ENCODE results near the gene FARS2.

Gene FARS2

DNA sequence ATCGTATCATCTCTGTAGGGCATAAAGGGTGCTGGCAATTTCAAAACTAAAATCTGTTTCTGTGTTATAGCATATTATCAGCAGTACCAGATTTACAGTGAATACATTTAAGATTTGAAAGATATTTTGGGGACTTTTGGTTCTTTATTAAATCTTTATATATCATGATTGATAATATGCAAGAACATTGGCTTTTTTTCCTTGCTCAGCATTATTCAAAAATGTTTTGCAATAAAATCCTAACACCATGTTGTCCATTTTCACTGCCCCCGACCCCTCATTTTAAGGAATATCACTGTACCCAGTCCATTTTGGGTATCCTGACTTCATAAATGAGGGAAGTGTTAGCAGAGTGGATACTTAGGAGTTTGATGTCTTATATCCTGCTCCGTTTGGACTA lies 16.3 kb downstream of the FARS2 start:
- no peak for TF ChIP-seq L3MBTL2 (conservative IDR thresholded peaks at IDR 0.05)
- no peak for TF ChIP-seq SUZ12 (IDR thresholded peaks at IDR 0.05)
- no peak for TF ChIP-seq HDGF (IDR thresholded peaks at IDR 0.05; ENCODE audit: borderline replicate concordance)
- no peak for TF ChIP-seq NFRKB (IDR thresholded peaks at IDR 0.05)
- TF ChIP-seq CTBP1 (IDR thresholded peaks at IDR 0.05; ENCODE audit: borderline replicate concordance) = no peak
- TF ChIP-seq ARNT (IDR thresholded peaks at IDR 0.05) = no peak
- TF ChIP-seq, protein P1, sequence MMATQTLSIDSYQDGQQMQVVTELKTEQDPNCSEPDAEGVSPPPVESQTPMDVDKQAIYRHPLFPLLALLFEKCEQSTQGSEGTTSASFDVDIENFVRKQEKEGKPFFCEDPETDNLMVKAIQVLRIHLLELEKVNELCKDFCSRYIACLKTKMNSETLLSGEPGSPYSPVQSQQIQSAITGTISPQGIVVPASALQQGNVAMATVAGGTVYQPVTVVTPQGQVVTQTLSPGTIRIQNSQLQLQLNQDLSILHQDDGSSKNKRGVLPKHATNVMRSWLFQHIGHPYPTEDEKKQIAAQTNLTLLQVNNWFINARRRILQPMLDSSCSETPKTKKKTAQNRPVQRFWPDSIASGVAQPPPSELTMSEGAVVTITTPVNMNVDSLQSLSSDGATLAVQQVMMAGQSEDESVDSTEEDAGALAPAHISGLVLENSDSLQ (IDR thresholded peaks at IDR 0.05) = no peak
- no peak for TF ChIP-seq SP1 (IDR thresholded peaks at IDR 0.05)
- ChIA-PET POLR2A (no interaction called here), CTCF (no interaction called here)
- no peak for DNase-seq (ENCODE audit: extremely low spot score)

DNA sequence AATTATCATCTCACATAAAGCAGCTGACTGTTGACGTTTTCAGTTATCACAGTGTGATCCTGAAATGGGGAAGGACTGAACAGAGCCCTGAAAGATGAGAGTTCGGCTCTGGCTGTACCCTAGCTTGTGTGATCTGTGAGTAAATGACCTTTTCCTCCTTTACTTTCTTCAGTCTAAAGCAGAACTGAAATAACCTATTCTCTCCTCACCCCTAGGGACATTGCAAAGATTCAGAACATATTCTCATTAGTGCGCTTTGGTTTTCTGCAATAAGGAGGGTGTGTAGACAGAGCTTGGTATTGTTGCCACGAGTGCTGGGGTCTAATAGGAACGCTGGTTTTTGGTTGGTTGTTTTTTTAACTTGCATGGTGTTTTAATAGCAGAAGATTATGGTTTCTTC lies 16.7 kb downstream of the FARS2 start:
- ChIA-PET POLR2A (no interaction called here), CTCF (no interaction called here)
- DNase-seq (ENCODE audit: extremely low spot score) = no peak
- TF ChIP-seq TARDBP (IDR thresholded peaks at IDR 0.05) (no peak), FOXK2 (IDR thresholded peaks at IDR 0.05) (no peak), BHLHE40 (IDR thresholded peaks at IDR 0.05; ENCODE audit: borderline replicate concordance) (no peak), NFRKB (IDR thresholded peaks at IDR 0.05) (no peak), L3MBTL2 (conservative IDR thresholded peaks at IDR 0.05) (no peak), FOXM1 (IDR thresholded peaks at IDR 0.05; ENCODE audit: borderline replicate concordance) (no peak), SUZ12 (IDR thresholded peaks at IDR 0.05) (no peak), CTBP1 (IDR thresholded peaks at IDR 0.05; ENCODE audit: borderline replicate concordance) (no peak), FOXA1 (IDR thresholded peaks at IDR 0.05) (no peak), ZNF384 (IDR thresholded peaks at IDR 0.05) (no peak), SP1 (IDR thresholded peaks at IDR 0.05) (no peak)
- TF ChIP-seq, protein P1 (IDR thresholded peaks at IDR 0.05) = no peak

DNA sequence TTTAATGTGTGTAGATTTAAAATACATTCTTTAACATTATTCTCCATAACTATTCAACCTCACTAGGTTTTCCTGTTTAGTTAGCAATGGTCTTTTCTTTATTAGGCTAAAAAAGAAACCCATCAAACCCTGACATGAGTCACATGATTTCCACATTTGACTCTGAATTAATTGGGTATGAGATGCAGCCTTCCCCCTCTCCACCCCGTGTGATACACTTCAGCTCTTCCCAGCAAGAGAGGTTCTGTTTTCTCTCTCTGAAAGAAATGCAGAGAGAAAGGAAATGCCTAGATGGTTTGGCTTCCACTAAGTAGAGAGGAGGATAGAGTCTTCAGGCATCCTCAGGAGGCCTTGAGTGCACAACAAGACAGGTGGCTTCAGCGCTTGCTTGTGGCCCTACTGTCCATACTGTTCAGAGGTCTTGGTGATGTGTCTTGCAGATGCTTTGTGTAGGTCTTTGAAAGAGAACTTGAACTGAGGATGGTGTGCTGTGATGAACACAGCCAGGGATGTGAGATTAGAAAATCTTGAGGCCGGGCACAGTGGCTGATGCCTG lies 17.3 kb downstream of the FARS2 start:
- POLR2A ChIA-PET = no interaction called here
- CTCF ChIA-PET = no interaction called here
- TF ChIP-seq, protein P1 (IDR thresholded peaks at IDR 0.05) = no peak
- TF ChIP-seq TARDBP (IDR thresholded peaks at IDR 0.05) (no peak), ZNF384 (IDR thresholded peaks at IDR 0.05) (no peak), ELF4 (IDR thresholded peaks at IDR 0.05) (no peak)
- DNase-seq (ENCODE audit: extremely low spot score) = no peak

DNA sequence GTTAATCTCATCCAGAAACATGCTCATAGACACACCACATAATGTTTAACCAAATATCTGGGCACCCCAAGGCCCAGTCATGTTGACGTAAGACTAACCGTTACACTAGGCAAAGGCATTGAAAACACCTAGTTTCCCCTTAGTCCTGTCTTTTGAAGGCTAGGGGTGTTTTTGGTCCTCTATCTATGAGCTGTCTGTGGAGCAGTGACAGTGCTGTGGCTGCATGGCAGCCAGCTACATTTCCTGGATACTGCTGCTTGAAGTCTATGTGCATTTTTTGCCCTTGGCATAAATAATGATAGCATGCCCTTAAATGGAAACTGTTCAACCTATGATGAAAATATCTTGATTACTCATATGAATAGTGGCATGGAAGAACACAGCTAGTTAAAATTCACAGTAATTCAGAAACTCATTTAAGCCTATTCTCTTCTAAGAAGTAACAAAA lies 18.6 kb downstream of the FARS2 start:
- no peak for TF ChIP-seq FOXK2 (IDR thresholded peaks at IDR 0.05)
- no peak for TF ChIP-seq ELF4 (IDR thresholded peaks at IDR 0.05)
- no peak for TF ChIP-seq NFRKB (IDR thresholded peaks at IDR 0.05)
- TF ChIP-seq L3MBTL2 (conservative IDR thresholded peaks at IDR 0.05) = no peak
- TF ChIP-seq CTBP1 (IDR thresholded peaks at IDR 0.05; ENCODE audit: borderline replicate concordance) = no peak
- no peak for TF ChIP-seq FOXA1 (IDR thresholded peaks at IDR 0.05)
- no peak for TF ChIP-seq ZNF384 (IDR thresholded peaks at IDR 0.05)
- TF ChIP-seq SP1 (IDR thresholded peaks at IDR 0.05) = no peak
- no peak for TF ChIP-seq ARNT (IDR thresholded peaks at IDR 0.05)
- TF ChIP-seq HDGF (IDR thresholded peaks at IDR 0.05; ENCODE audit: borderline replicate concordance) = no peak
- TF ChIP-seq, protein P1 (IDR thresholded peaks at IDR 0.05) = no peak
- ChIA-PET POLR2A (no interaction called here), CTCF (no interaction called here)
- no peak for DNase-seq (ENCODE audit: extremely low spot score)

DNA sequence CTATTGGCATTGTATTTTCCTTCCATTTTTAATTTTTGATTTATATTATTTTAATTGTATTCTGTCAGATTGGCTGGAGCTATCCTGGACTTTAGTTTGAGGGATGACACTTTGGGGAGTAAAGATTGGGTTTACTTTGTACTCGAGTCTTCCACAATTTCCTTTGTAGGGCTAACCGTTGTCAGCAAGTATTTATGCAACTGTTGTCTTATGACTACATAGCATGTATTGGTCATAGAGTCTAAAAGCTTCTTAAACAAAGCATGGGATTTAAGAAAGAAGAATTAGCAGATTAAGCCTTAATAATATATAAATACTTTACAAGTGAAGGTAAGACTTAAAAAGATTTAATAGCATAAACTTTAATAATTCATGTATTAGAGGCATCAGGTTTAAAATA lies 19.6 kb downstream of the FARS2 start:
- POLR2A ChIA-PET = no interaction called here
- no peak for TF ChIP-seq BHLHE40 (IDR thresholded peaks at IDR 0.05; ENCODE audit: borderline replicate concordance)
- no peak for TF ChIP-seq SP1 (IDR thresholded peaks at IDR 0.05)
- no peak for TF ChIP-seq TARDBP (IDR thresholded peaks at IDR 0.05)
- no peak for TF ChIP-seq FOXK2 (IDR thresholded peaks at IDR 0.05)
- no peak for TF ChIP-seq ARNT (IDR thresholded peaks at IDR 0.05)
- no peak for TF ChIP-seq FOXA1 (IDR thresholded peaks at IDR 0.05)
- CTCF ChIA-PET = no interaction called here
- DNase-seq (ENCODE audit: extremely low spot score) = no peak

DNA sequence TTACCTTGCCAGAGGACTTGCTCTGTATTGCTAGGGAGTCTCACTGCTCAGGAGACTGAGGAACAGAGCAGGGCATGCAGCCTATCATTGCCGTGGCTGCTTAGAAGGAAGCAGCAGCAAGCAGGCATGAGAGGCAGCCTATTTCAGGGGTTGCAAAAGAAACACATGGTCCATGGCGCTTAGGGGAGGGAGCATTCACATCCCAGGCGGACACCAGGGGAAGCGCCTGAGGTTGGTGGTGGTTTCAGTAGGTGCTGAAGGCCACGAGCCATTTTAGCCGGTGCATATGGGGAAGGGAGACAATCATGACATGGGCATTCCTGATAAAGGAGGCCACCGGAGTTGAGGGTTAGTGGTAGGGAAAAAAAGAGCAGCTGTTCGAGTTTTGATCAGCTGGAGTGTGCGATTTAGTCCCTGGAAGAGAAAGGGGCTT lies 20.9 kb downstream of the FARS2 start:
- DNase-seq (ENCODE audit: extremely low spot score) = no peak
- TF ChIP-seq SUZ12 (IDR thresholded peaks at IDR 0.05) (no peak), TARDBP (IDR thresholded peaks at IDR 0.05) (no peak), FOXK2 (IDR thresholded peaks at IDR 0.05) (no peak), ELF4 (IDR thresholded peaks at IDR 0.05) (no peak), BHLHE40 (IDR thresholded peaks at IDR 0.05; ENCODE audit: borderline replicate concordance) (no peak), CTBP1 (IDR thresholded peaks at IDR 0.05; ENCODE audit: borderline replicate concordance) (no peak), ZNF384 (IDR thresholded peaks at IDR 0.05) (no peak), HDGF (IDR thresholded peaks at IDR 0.05; ENCODE audit: borderline replicate concordance) (no peak), NFRKB (IDR thresholded peaks at IDR 0.05) (no peak), ARNT (IDR thresholded peaks at IDR 0.05) (no peak), FOXA1 (IDR thresholded peaks at IDR 0.05) (no peak), SP1 (IDR thresholded peaks at IDR 0.05) (no peak), L3MBTL2 (conservative IDR thresholded peaks at IDR 0.05) (no peak), LEF1 (IDR thresholded peaks at IDR 0.05; ENCODE audit: borderline replicate concordance) (no peak)
- TF ChIP-seq, protein P1 (IDR thresholded peaks at IDR 0.05) = no peak
- ChIA-PET CTCF (no interaction called here), POLR2A (no interaction called here)
